Ascending aorta (tissue), 2 donors: Measurements from ENCODE around the gene GPR143. TPM values are rescaled to one million over a fixed set of nuclear protein-coding genes. Genes with fewer than 3 reads are reported as not detected.

Source experiments
- DNase-seq, 2 donors: peaks; one replicate each; pipeline ENCODE4 v3.0.0-alpha.2; 2019; ENCODE audit warnings: low spot score in 2 of 2
- H3K27ac ChIP-seq, 2 donors: fragments of 200-600 bp; sonication (generic); one replicate each; pipeline ENCODE4 v1.5.1; 2016 to 2017; ENCODE audit warnings: mild to moderate bottlenecking in 1 of 2
- H3K27me3 ChIP-seq: fragments of 200-600 bp; sonication (generic); one replicate; pipeline ENCODE4 v1.5.1; 2017
- H3K36me3 ChIP-seq, 2 donors: fragments of 200-600 bp; sonication (generic); one replicate each; pipeline ENCODE4 v1.5.1; 2016
- H3K4me1 ChIP-seq, 2 donors: fragments of 200-600 bp; sonication (generic); one replicate each; pipeline ENCODE4 v1.5.1; 2016 to 2017; ENCODE audit warnings: mild to moderate bottlenecking in 1 of 2
- H3K4me3 ChIP-seq, 2 donors: fragments of 200-600 bp; sonication (generic); one replicate each; pipeline ENCODE4 v1.5.1; 2016 to 2017; ENCODE audit warnings: mild to moderate bottlenecking in 1 of 2
- H3K9me3 ChIP-seq, 2 donors: fragments of 200-600 bp; sonication (generic); one replicate each; pipeline ENCODE4 v1.5.1; 2016
- CTCF ChIP-seq, 3 experiments: fragments of 200-600 bp in 2 of 3; fragments of 450-650 bp in 1 of 3; sonication (generic) in 2 of 3; IDR thresholded peaks; one replicate each; pipeline ENCODE4 v1.5.1; 2016 to 2019; ENCODE audit warnings: antibody characterized with exemption in 3 of 3, mild to moderate bottlenecking in 1 of 3, moderate library complexity in 1 of 3
- intact Hi-C: fragments of 100-400 bp; cut with DNase I; formaldehyde crosslinking; loops from one replicate; pipeline ENCODE4 v1.15.1; 2023
- total RNA-seq: library from RNA; depleted of rRNA; stranded (reverse); fragments of >200 nt; gene quantifications from one replicate; pipeline ENCODE4 v1.1.0, GENCODE V29; 2016

GPR143 gene
- total RNA-seq, 1 donor from 2014 or later = not detected

- no peak for TF ChIP-seq CTCF (IDR thresholded peaks at IDR 0.05)
- DNase-seq = no peak
- H3K9me3 ChIP-seq = no peaks in the 10 kb centered on the region
- H3K27ac ChIP-seq = no peak overlapping the region
- intact Hi-C loops = no loop called here
- no peaks in the 10 kb centered on the region for H3K4me1 ChIP-seq
- H3K27me3 ChIP-seq = no peaks in the 10 kb centered on the region
- no peak overlapping the region for H3K4me3 ChIP-seq
- H3K36me3 ChIP-seq = peaks cover 3 to 7% of the 10 kb centered on the region in 2 donors
These were observed 84.6 kb downstream of the GPR143 start for GRCh38 chrX:9681011-9681410.

GRCh38 chrX:9678215-9678965 lies 87.3 kb downstream of the GPR143 start:
- Histone ChIP-seq H3K27me3 (no peaks in the 10 kb centered on the region), H3K9me3 (no peaks in the 10 kb centered on the region), H3K36me3 (no peaks in the 10 kb centered on the region), H3K4me1 (no peaks in the 10 kb centered on the region), H3K4me3 (no peak overlapping the region), H3K27ac (no peak overlapping the region)
- intact Hi-C loops = no loop called here
- DNase-seq = no peak
- no peak for TF ChIP-seq CTCF (IDR thresholded peaks at IDR 0.05)

- no peaks in the 10 kb centered on the region for H3K36me3 ChIP-seq
- no peak for DNase-seq
- no peaks in the 10 kb centered on the region for H3K27me3 ChIP-seq
- H3K27ac ChIP-seq = no peak overlapping the region
- TF ChIP-seq CTCF (IDR thresholded peaks at IDR 0.05) = no peak
- no peaks in the 10 kb centered on the region for H3K4me1 ChIP-seq
- intact Hi-C loops = no loop called here
- no peaks in the 10 kb centered on the region for H3K9me3 ChIP-seq
- no peak overlapping the region for H3K4me3 ChIP-seq
These were observed 88.4 kb downstream of the GPR143 start for GRCh38 chrX:9677098-9677739.

- intact Hi-C loops = no loop called here
- no peak overlapping the region for H3K27ac ChIP-seq
- no peak for DNase-seq
- H3K27me3 ChIP-seq = no peaks in the 10 kb centered on the region
- no peak for TF ChIP-seq CTCF (IDR thresholded peaks at IDR 0.05)
- H3K36me3 ChIP-seq = no peaks in the 10 kb centered on the region
- no peak overlapping the region for H3K4me3 ChIP-seq
- H3K9me3 ChIP-seq = no peaks in the 10 kb centered on the region
- no peaks in the 10 kb centered on the region for H3K4me1 ChIP-seq
These were observed 88.9 kb downstream of the GPR143 start for GRCh38 chrX:9676738-9677097.

GRCh38 chrX:9676306-9676705 lies 89.3 kb downstream of the GPR143 start:
- intact Hi-C loops = no loop called here
- no peak overlapping the region for H3K27ac ChIP-seq
- no peak for TF ChIP-seq CTCF (IDR thresholded peaks at IDR 0.05)

More at GRCh38 chrX:9676306-9676705, 89.3 kb downstream of the GPR143 start:
- no peaks in the 10 kb centered on the region for H3K36me3 ChIP-seq
- H3K4me3 ChIP-seq = no peak overlapping the region
- no peaks in the 10 kb centered on the region for H3K9me3 ChIP-seq
- DNase-seq = no peak
- H3K4me1 ChIP-seq = no peaks in the 10 kb centered on the region
- no peaks in the 10 kb centered on the region for H3K27me3 ChIP-seq

Other genes with a start within 250 kb of the GPR143 start
- gene SHROOM2, start 20.6 kb upstream of the GPR143 start, total RNA-seq = 7.5 TPM
- not detected for gene CLDN34, start 201.5 kb upstream of the GPR143 start, total RNA-seq